ENCODE results near the gene KCNMA1.

Gene KCNMA1

DNA sequence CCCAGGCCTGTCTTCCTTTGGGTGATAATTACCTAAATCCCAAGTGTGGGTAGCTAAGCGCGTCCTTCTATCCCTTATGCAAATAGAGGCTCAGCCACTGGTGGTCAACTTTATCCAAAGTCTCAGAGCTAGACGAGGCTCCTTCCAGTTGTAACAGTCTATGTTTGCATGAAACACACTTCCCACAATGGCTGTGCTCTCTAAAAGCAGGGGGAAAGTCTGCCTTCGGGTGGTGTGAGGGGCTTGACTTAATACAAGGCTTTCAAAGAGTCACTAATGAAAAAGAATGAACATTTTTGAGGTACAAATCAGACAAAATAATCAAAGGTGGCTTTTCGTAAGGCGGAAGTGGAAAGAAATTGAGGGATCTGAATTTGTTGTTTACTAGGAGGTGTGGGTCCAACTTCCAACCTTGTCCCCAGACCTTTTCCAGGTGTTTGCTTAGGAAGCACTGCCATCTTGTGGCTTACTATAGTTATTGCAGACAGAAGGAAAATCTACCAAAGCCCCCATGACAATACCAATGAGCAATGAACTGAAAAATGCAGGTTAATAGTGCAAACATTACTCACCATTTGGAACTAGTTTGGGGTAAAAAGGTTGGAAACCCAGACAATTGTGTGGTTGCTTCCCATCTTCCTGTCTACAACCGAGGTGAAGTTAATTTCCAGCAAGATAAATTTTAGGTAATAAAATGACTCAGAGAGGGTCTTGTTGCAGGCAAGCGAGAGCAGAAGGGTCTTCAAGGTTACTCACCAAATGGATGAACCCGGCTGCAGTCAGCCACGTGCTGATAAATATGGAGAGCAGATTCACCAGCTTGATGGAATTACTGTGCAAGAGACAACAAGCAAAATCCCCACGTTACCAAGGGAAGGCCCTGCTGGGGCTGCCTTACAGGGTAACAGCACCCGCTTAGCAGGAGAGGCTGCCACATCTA lies 525.7 kb downstream of the KCNMA1 start:
- peak; percentile 69 for DNase-seq (ENCODE audit: low spot score)

DNA sequence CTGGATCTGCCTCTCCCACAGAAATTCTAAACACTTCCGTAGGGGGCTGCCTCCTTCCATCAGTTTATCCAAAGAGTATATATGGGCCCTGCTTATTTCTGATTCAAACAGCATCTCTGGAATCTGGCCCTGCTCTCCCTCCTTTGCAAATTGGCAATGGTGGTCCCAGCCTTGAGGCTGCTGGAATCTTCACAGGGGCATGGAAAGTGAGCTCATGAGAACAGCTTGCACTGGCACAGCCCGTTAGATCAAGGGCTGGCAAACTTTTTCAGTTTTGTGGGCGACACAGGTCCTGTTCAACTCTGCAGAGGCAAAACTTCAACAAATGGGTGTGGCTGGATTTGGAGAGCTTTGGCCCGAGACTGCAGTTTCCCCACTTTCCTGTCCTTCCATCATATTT lies 526.9 kb downstream of the KCNMA1 start:
- DNase-seq (ENCODE audit: low spot score), result no peak

DNA sequence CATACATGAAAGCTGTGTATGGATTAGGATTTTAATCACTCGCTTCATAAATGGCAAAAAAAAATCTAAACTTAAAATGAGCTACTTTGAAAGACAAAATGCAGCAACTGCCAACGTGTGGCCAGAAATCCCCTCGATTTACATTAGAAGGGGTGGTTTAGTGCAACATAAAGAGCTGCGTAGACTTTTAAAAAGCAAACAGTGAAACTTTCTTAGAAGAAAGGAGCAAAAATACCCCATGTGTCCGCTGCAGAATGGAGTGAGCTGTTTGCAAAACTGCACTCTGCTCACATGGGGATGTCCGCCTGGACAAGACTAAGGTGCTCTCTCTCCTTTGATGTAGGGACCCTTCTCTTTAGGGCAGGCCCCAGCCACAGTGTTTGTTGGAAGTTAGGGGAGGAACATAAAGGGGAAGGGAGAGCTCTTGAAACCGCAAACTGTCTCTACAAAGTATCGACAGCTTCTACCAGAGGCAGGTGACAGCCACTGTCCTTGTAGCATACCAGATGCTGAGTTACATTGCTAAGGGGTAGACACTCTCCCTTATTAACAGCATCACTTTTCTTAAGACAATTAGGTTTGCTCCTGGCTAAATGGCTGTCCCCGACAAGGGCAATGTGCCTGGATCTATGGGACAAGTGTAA lies 528.1 kb downstream of the KCNMA1 start:
- no peak for DNase-seq (ENCODE audit: low spot score)

DNA sequence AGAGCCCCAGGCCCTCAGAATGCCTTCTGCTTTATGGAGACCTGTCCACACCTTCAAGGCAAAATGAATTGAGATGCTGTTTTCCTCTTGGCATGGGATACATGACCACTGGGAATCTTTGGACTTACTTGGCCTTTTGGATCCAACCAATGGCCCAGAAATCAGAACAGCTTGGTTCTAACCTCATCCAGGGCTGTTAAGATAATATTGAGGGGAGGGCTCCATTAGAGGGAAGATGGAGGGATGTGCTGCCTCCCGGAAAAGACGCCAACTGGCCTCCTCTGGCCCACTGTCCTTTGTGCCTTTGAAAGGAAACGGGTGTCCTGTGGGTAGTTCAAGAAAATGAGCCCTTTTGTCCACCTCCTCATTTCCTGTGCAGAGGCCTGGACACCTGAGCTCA lies 530.9 kb downstream of the KCNMA1 start:
- no peak for DNase-seq (ENCODE audit: low spot score)

DNA sequence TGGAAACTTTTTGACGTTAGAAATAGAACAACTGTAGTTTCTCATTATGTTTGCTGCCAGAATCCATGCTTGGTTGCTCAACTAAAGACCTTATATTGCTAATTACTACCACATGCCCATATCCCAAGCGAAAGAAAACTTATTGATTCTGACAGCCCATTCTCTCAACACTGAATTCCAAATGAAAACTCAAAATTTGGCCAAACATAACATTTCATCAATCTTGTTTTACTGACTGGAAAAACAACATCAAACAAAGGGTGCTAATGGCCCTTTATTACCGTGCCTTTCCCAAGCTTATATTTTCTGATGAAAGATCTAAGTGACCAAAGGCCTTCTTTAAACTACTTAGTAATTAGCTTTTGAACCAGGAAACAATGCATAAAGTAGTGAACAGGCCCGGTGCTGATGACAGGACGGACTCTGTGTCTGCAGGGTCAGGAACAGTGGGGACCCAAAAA lies 531.8 kb downstream of the KCNMA1 start:
- DNase-seq (ENCODE audit: low spot score), result no peak

DNA sequence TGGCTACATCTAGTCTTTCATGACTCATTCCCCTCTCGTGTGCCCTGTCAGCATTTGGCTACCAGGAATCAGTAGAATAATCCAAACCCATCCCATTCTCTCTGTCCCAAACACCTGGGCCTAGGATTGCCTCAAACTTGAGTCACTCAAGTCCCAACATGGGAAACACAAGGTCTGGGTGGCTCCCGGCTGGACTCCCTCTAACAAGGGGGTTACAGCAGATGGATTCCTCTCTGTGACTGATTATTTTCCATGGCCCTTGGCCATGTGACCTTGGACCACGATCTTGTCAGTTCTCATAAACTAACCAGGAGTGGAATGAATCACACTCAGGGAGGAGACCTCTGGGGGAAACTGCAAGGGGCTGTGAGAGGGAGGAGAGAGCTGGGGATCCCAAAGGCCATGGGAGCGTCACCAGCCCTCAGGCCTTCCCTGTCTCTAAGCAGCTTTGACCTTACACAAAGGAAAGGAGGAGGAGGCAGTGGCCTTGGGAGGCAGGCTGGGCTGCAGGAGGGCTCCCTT lies 533.1 kb downstream of the KCNMA1 start:
- peak; percentile 88 for DNase-seq (ENCODE audit: low spot score)

DNA sequence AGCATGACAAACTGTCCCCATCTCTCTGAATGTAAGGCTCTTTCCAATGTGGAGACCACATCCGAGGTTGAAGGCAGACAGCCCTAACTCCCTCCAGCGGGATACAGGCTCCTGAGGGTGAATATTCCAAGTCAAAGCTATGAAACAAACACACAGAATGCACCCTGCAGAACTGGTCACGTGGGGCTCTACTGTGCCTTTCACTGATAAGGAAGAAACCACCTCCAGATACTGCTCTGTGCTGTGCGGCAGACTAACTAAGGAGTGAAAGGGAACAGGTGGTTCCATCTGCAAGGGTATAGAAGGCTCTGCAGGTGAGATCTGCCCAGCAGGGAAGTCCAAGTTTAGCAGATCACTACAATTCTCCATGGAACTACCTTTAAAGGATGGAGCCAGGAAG lies 534.4 kb downstream of the KCNMA1 start:
- no peak for DNase-seq (ENCODE audit: low spot score)

DNA sequence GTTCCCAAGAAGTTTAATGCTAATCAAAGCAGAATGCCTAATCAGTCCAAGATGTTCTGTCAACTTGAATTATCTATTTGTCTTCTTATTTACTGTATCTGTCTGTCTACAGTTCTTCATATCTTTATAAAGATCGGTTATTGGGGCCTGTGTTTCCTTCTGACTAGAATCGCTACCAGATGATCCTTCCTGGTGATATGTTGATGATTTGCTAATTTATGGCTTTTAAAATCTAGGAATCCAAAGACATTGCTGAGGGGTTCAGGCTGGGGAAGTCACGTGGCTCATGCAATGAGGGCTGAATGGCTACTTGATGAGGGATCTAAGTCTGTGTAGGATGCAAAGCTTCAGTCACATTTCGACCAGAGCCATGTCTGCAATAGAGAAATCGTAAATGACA lies 536.3 kb downstream of the KCNMA1 start:
- DNase-seq (ENCODE audit: low spot score), result no peak

DNA sequence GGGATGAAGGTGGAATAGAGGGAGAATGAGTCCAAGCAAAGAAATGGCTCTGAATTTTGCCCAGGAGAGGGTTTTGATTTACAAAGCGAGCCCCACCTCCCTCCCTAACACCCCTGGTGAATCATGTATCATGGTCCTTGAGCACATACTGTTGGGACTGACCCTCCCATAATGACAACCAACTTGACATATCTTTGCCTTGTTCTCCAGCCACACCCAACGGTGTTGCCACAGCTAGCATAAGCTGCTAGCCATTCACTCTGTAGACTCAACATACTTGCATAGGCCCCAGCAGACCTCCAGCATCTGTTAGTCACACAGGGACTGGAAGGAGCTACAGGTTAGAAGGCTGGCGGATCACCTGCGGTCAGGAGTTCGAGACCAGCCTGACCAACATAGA lies 538.5 kb downstream of the KCNMA1 start:
- no peak for DNase-seq (ENCODE audit: low spot score)

DNA sequence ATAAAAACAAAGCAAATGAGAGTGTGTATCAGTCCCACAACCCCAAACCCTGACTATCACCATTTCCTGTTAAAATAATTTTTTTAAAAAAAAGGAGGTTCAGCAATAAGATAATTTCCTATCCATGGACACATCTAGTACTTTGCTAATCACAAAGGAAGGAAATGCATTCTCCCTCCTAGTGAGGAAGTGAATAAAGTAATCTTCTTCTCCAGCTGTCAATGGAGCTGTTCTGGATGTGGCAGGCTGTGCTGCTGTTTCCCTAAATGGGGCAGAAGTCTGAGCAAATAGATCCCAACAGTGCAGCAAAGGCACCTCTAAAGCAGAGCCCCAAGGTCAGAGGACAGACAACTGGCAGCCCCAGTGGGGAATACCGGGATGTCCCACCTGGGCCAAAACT lies 540.0 kb downstream of the KCNMA1 start:
- no peak for DNase-seq (ENCODE audit: low spot score)

DNA sequence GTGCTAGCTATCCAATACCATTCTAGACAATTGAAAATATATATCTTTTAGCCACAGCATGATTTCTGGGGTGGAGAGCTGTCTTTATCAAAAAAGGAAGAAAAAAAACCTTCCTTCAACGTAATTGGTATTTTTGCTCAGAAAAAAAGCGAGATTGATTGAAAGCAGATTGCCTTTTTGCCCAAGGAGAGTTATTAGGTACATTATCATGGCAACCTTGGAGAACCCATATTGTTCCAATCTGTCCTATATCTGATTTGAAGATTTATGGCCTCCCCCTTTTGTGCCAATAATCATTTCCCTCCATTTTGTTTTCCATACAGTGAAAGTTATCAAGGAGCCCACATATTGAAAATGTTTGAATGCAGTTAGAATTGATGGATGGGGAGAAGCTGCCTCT lies 544.5 kb downstream of the KCNMA1 start:
- no peak for DNase-seq (ENCODE audit: low spot score)

DNA sequence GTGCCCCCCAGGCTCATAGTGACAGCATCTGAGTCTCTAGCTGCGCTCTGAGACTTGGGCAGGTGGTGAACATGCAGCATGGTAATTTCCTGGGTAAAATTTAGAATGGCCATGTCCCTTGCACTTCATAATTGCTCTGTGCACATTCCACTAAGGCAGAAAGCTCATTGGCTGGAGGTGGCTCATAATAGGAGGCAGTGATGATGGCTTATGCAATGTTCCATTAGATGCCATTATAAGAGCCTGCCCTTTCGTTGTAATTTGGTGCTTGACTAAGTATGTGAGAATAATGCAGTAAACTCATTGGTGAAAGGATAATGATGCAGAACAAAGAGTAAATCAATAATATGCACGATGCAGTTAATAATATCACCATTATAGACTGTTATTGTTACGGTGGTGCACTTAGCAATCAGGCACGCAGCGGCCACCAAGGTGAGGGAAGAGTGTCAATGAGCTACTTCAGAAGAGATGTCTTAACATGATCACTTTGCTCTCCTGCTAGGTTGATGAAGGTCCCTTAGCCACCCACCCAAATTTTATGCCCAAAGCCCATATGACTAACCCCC lies 545.9 kb downstream of the KCNMA1 start:
- DNase-seq (ENCODE audit: low spot score), result no peak

DNA sequence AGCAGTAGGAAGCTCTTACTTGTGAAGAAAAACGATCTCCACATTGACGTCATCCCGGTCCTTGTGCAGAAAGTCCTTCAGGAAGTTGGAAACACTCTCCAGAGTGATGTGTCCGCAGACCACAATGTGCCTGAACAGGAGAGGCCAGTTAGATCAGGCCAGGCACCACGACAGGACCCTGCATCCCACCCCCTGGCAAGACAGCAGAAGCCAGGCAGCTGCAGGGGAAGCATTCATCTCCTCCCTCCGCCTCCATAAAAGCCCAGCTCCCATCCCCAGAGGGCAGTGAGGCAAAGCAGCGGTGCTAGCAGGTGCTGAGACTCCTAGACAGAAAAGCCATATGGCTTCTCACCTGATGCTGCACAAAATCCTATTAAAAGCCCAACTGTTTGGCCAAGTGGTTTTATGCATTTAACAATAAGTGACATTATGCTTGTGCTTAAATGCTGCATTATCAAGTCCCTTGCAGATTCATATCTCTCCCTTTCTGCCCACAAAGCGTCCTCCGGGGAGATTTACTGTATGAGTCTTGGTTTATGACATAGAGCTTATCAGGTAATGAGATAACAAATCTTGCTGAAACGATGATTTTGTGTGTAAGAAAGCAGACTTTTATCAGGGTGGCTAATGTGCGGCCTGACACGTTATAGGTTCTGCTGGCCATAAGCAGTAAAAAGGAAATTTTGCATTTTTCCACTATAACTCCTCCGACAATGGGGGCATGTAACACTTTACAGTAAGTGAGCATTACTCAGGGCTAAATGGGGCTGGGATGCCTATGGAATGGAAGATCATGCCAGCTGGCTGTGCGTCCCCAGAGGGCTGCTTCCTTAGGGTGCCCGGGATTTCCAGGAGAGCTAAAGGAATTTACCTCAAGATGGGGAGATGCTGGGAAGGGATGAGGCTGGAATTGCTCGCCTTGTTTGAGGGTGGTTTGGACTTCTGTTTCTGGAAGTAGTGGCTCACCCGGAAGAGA lies 546.9 kb downstream of the KCNMA1 start:
- no peak for DNase-seq (ENCODE audit: low spot score)

DNA sequence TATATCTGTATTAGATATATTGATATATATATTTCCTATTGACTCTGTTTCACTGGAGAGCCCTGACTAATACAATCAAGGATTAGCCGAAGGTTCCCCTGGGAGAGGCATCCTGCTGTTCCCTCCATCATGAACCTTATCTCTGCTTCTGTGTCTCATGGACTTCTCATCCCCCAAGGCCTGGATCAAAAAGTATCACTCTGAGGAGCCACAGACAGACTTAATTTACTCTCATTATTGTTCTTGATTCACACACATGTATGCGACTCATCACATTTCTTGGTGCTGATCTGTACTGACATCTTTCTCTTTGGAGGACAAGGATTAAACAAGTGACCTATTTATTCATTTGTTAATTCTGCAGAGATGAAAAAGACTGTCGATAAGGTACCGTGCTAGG lies 550.2 kb downstream of the KCNMA1 start:
- no peak for DNase-seq (ENCODE audit: low spot score)

DNA sequence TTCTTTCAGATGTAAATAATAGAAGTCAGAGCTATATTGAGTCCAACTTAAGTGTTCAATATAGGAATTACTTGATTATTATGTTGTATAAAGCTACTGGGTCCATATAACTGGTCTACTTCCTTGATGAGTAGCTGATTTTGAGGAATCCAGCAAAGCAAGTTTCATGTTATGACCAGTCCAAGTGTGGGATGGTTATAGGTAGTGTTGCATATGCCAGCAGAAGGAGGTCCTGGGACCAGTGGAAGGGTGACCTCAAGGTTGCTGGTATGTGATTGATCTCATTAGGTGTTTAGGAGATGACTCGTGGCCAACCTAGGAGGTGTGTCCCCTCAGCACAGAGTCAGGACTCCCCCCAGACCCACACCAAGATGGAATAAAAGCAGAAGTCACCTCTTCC lies 551.5 kb downstream of the KCNMA1 start:
- DNase-seq (ENCODE audit: low spot score), result no peak

DNA sequence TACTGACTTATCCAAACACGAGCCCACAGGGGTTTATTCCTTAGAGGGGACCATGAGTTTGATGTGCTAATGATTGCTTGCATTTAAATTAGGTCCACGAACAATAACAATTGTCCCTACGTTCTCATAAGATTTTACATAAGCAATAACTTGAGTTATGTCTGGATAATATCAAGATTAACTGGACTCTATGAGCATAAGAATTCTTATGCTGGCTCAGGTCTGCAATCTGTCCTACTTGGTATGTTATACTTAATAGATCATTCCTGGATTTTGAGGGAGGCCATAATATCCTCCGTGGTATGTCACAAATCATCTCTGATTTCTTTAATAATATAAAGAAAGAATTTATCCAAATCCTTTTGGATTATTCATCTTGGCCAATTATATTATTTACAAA lies 552.3 kb downstream of the KCNMA1 start:
- DNase-seq (ENCODE audit: low spot score), result no peak

DNA sequence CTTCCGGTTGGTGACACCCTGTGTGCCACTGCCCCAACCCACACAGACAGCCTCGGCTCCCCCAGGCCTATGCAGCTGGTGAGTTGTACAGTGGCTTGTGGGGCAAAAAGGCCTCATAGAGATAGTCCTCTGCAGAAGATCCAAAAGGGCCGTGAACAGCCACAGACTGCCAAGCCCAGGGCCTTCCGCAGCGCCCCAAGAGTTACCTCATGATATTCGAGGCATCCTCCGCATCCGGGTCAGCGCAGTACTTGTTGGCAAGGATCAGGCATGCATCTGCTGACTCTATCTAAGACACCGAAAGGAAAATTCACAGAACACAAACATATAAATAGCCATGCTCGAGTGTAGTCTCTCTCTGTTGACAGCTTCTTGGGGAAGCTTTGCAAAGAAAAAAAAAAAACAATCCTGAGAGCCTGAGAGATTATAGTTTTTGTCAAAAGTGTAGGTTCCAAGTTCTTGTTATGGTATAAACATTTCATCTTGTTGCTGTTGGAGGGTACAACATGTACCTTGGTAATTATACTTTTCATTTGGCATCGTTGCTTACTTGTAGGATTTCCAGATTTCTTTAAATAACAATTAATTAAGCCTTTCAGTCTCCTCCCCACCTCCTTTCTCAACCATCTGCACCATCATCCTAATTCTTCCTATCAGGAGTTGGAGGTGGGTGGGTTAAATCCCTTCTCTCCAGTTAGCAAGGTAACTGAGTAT lies 553.0 kb downstream of the KCNMA1 start:
- no peak for DNase-seq (ENCODE audit: low spot score)

DNA sequence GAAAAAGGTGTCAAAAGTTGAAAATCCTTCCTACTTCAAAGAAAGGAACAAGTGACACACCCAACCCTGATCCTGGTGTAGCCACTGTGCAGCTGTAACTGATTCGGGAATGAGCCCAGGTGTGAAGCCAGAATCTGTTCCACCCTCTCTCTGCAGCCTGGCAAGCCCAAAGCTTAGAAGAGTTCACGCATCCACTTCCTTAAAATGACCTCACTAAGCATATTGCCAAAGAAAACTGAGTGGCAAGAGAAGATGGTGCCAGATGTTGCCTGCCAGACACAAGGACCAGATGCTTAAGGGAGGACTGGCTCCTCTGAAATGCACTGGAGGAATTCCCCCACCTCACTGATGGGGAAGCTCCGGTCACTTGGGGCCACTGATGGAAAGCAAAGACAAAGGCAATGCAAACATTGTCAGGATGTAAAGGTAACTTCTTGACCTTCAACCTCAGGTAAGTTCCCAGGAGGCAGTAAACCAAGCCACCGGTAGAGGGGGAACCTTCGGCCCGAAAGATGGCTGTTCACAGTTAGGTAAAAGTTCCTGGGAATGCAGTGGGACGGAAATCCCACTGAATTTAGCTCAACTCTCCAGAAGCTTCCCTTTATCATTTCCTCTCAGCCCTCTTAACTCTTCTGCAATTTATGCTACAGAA lies 554.9 kb downstream of the KCNMA1 start:
- no peak for DNase-seq (ENCODE audit: low spot score)

DNA sequence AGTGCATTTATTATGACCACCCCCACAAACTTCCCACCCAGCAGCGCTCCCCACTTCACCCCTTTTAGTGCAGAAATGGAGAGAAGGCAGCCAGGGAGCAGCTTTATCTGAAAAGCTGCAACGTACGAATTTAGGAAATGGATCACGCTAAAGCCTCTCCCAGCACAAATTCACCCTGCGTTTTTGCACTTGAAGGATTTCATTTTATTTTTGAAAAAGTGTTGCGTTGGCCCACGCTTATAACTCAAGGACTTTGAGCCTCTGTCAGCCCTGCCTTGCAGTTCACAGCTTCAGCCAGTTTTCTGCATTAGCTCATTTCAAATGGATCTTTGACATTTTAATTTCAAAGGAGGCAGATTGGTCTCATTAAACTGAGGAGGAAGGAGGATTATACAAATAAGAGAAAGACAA lies 556.1 kb downstream of the KCNMA1 start:
- no peak for DNase-seq (ENCODE audit: low spot score)

DNA sequence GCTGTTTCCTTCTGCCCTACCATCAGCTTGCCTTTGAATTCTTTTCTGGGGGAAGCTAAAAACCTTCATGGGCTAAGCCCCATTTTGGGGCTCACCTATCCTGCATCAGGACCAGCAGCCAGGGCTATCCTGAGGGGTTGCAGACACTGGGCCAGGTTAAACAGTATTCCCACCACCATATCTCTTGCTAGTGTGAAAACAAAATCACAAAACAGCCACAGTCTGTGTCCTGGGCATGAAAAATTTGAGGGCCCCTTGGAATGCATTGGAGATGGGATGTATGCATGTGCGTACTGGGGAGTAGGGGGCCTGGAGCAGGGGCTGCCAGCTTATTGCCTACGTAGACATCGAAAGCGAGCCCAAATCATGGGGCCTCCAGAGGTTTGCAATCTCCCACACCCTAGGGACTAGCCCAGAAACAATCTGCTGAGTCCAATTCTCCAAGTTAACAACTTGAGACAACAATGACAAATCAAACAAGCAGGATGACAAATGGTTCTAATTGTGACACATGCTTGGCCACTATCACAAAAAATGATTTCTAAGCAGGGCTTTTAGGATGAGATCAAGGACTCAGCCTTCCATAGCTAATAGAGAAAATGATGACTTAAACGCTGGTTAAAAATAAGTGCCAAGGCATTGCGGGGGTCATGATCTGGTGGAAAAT lies 557.1 kb downstream of the KCNMA1 start:
- no peak for DNase-seq (ENCODE audit: low spot score)
